Smooth muscle cell (in vitro differentiated cells): ENCODE data around the gene CYGB. TPM values are rescaled to one million over a fixed set of nuclear protein-coding genes. Genes with fewer than 3 reads are reported as not detected.
"Not testable (repeated sequence)": the region's sequence is repeated elsewhere in the genome, so short reads cannot be mapped to it uniquely, and the experiment has no call there.

Experiments used
- DNase-seq: peaks from one replicate; lab custom pipeline; 2025; ENCODE audit not compliant: unreplicated experiment; lab: John Stamatoyannopoulos, UW
- H2AFZ ChIP-seq: fragments of 200-600 bp; sonication (generic); 2 replicates; pipeline ENCODE4 v1.6.0; 2016; ENCODE audit warnings: antibody characterized with exemption, low read depth, mild to moderate bottlenecking
- H3F3A ChIP-seq: fragments of 200-600 bp; sonication (generic); 2 replicates; pipeline ENCODE4 v1.6.0; 2017; ENCODE audit warnings: antibody characterized with exemption, low read depth
- H3K27ac ChIP-seq: fragments of 200-600 bp; sonication (generic); 2 replicates; pipeline ENCODE4 v1.5.1; 2016; ENCODE audit warnings: low read depth, mild to moderate bottlenecking
- H3K27me3 ChIP-seq: fragments of 200-600 bp; sonication (generic); 2 replicates; pipeline ENCODE4 v1.6.1; 2016; ENCODE audit warnings: low read depth, mild to moderate bottlenecking
- H3K36me3 ChIP-seq: fragments of 200-600 bp; sonication (generic); 2 replicates; pipeline ENCODE4 v1.5.1; 2016; ENCODE audit warnings: low read depth
- H3K4me1 ChIP-seq: fragments of 200-600 bp; sonication (generic); 2 replicates; pipeline ENCODE4 v1.5.1; 2016; ENCODE audit warnings: low read depth
- H3K4me2 ChIP-seq: fragments of 200-600 bp; sonication (generic); 2 replicates; pipeline ENCODE4 v1.6.0; 2016; ENCODE audit warnings: mild to moderate bottlenecking
- H3K4me3 ChIP-seq: fragments of 200-600 bp; sonication (generic); 2 replicates; pipeline ENCODE4 v1.5.1; 2016; ENCODE audit warnings: mild to moderate bottlenecking
- H3K79me2 ChIP-seq: fragments of 200-600 bp; sonication (generic); 2 replicates; pipeline ENCODE4 v1.6.0; 2016; ENCODE audit warnings: low read depth, mild to moderate bottlenecking
- H3K9ac ChIP-seq: fragments of 200-600 bp; sonication (generic); 2 replicates; pipeline ENCODE4 v1.6.0; 2016; ENCODE audit warnings: low read depth
- H3K9me3 ChIP-seq: fragments of 200-600 bp; sonication (generic); replicated peaks from 2 replicates; pipeline ENCODE4 v1.5.1; 2016; ENCODE audit warnings: low read depth
- H4K20me1 ChIP-seq: fragments of 200-600 bp; sonication (generic); 2 replicates; pipeline ENCODE4 v1.6.0; 2016; ENCODE audit warnings: low read depth
- WGBS: methylation state at CpG from one replicate; pipeline ENCODE4 v1.1.7; 2016; ENCODE audit warnings: low lambda C conversion rate; 5-methylcytosine and 5-hydroxymethylcytosine counted together
- polyA plus RNA-seq: library from polyadenylated mRNA; unstranded; fragments of >200 nt; fragmentation: Nextera tagmentation; extraction: Ambion mirVana; gene quantifications from 2 replicates; pipeline ENCODE4 v1.2.1, GENCODE V29; 2016
- total RNA-seq: library from RNA; depleted of rRNA; stranded (reverse); fragments of >200 nt; gene quantifications from 2 replicates; pipeline ENCODE4 v1.2.3, GENCODE V29; 2014
- TF ChIP-seq, protein P1 (sequence below): fragments of 200-600 bp; sonication (generic); IDR thresholded peaks from 2 replicates; pipeline ENCODE4 v1.5.1; 2017; ENCODE audit warnings: borderline replicate concordance, mild to moderate bottlenecking, antibody characterized with exemption; ENCODE audit not compliant: insufficient read depth, poor library complexity, severe bottlenecking

Gene CYGB
- total and polyA plus RNA-seq, 2 experiments from 2014 or later, result 13.9 to 22.2 TPM

DNA sequence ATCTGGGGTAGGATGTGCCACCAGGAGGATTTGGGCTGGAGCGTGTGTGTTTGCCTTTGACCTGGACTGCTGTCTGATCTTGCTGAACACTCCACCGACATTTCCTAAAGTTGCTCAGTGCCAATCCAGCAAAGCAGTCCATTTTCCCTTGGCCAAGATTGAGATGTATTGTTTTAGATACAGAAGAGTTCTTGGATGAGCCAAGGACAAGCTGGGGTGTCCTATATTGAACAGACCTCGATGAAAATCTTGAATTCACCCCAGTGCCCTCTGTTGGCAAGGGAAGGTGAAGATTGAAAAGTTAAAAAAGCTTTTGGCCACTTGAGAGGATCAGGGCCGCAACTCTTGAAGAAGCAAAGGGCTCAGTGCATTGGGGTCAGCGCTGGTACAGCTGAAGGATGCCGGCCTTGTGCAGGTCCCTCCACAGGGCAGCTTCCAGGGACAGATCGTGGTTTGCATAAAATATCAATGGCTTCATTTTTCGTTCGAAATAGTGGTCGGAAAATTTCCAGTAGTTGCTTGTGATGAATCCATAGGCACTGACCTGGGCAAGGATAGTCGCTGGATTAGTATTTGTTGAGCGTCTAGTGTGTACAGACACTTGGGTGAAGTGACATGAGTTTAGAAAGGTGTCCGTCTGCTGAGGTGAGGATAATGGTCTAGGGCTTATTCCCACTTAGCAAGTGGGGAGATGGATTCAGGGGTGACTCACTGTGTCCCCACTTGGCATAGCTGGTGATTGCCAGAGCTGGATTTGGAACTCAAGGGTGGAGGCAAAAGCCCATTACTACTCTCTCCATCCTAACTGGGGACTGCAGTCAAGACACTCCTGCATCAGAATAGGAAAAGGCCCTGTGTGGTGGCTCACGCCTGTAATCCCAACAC, 28.5 kb upstream of the CYGB start:
- peaks cover 6% of the 10 kb centered on the region for H3K4me1 ChIP-seq
- H3K4me3 ChIP-seq, result no peak overlapping the region
- H3K79me2 ChIP-seq, result peaks cover 3% of the 10 kb centered on the region
- WGBS, result 96% methylated on average over 14 of the region's 14 CpGs
- no peaks in the 10 kb centered on the region for H3K36me3 ChIP-seq
- H3K27me3 ChIP-seq, result no peaks in the 10 kb centered on the region
- H2AFZ ChIP-seq, result no peak overlapping the region
- peak overlapping the region; percentile 35 for H3K4me2 ChIP-seq
- peaks cover 6% of the 10 kb centered on the region for H3F3A ChIP-seq
- TF ChIP-seq, protein P1, sequence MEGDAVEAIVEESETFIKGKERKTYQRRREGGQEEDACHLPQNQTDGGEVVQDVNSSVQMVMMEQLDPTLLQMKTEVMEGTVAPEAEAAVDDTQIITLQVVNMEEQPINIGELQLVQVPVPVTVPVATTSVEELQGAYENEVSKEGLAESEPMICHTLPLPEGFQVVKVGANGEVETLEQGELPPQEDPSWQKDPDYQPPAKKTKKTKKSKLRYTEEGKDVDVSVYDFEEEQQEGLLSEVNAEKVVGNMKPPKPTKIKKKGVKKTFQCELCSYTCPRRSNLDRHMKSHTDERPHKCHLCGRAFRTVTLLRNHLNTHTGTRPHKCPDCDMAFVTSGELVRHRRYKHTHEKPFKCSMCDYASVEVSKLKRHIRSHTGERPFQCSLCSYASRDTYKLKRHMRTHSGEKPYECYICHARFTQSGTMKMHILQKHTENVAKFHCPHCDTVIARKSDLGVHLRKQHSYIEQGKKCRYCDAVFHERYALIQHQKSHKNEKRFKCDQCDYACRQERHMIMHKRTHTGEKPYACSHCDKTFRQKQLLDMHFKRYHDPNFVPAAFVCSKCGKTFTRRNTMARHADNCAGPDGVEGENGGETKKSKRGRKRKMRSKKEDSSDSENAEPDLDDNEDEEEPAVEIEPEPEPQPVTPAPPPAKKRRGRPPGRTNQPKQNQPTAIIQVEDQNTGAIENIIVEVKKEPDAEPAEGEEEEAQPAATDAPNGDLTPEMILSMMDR, result no peak
- H4K20me1 ChIP-seq, result peaks cover 83% of the 10 kb centered on the region
- H3K27ac ChIP-seq, result peak overlapping the region; percentile 79
- no peaks in the 10 kb centered on the region for H3K9me3 ChIP-seq
- no peak for DNase-seq
- H3K9ac ChIP-seq, result peak overlapping the region; percentile 35

DNA sequence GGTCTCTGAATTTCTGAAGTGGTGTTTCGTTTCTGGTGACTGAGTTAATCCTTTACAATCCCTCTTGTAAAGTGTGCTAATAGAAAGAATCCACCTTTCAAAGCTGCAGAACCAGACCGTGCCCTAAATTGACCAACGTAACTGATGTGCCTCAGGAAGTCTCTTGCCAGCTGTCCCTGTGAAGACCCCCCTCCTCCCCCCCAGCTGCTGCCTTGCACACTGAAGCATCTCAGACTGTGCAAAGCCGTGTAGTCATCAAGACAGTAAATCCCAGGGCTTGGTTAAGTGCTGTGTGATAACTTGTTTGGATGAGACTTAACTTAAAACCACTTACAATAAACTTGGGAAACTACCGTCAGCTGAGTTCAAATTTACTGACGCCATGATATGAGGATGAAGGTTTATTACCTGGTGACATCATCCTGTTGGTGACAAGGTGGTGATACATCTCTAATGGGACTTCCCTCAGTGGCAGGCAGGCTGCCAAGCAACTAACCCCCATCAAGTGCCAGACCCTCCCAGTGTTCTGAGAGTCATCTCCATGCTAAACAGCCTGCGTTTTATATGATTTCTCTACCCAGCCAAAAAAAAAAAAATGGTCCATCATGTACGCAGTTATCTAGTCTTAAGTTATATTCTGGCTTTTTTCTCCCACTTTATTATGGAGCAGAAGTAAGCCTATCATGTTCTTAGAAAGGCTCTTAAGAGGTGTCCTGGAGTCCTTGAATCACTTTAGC, 27.6 kb upstream of the CYGB start:
- WGBS, result 12% methylated on average over 8 of the region's 8 CpGs
- H3K9ac ChIP-seq, result peak overlapping the region; percentile 35
- H3K27me3 ChIP-seq, H3K36me3 ChIP-seq, H3K9me3 ChIP-seq, H3K4me1 ChIP-seq, H2AFZ ChIP-seq, H3K4me3 ChIP-seq: not testable (repeated sequence)
- DNase-seq, result peak; percentile 22
- peaks cover 14% of the 10 kb centered on the region for H3F3A ChIP-seq
- H3K27ac ChIP-seq, result peak overlapping the region; percentile 79
- peaks cover 89% of the 10 kb centered on the region for H4K20me1 ChIP-seq
- peak overlapping the region; percentile 57 for H3K4me2 ChIP-seq
- peaks cover 11% of the 10 kb centered on the region for H3K79me2 ChIP-seq

DNA sequence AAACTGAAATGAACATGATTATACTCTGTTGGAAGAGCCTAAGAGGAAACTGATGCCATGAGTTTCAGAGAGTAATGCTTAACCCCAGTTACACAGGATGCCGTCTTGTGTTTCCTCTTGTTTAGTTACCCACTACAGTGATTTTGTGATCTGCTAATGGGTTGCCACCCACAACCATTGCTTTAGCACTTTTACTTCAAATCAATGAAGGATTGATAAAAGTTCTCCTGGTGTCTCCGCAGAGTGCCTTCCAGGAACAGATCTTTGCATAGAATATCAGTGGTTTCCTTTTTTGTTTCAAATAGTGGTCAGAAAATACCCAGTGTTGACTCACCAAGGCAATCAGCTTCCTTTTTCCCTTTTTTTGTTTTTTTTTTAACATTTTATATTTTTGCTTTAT, 25.9 kb upstream of the CYGB start:
- H3K27me3 ChIP-seq, H2AFZ ChIP-seq, H3K4me3 ChIP-seq, DNase-seq, H3K36me3 ChIP-seq, H3K4me1 ChIP-seq, H3K4me2 ChIP-seq, H3K9ac ChIP-seq, H3K9me3 ChIP-seq: not testable (repeated sequence)
- 73% methylated on average over 2 of the region's 2 CpGs for WGBS
- peaks cover 29% of the 10 kb centered on the region for H3K79me2 ChIP-seq
- peak overlapping the region; percentile 36 for H3K27ac ChIP-seq
- H4K20me1 ChIP-seq, result peaks cover 96% of the 10 kb centered on the region
- peaks cover 17% of the 10 kb centered on the region for H3F3A ChIP-seq

- Histone ChIP-seq H4K20me1 (peaks cover 93% of the 10 kb centered on the region), H3K9me3 (no peaks in the 10 kb centered on the region), H3K4me3 (no peak overlapping the region), H2AFZ (no peak overlapping the region), H3K36me3 (no peaks in the 10 kb centered on the region), H3K4me2 (peak overlapping the region; percentile 23), H3F3A (peaks cover 17% of the 10 kb centered on the region), H3K27me3 (no peaks in the 10 kb centered on the region), H3K9ac (no peak overlapping the region), H3K27ac (peak overlapping the region; percentile 36), H3K79me2 (peaks cover 36% of the 10 kb centered on the region), H3K4me1 (peaks cover 8% of the 10 kb centered on the region)
- TF ChIP-seq, protein P1, result no peak
- no peak for DNase-seq
- 18% methylated on average over 6 of the region's 6 CpGs for WGBS
These were observed 25.2 kb upstream of the CYGB start for GRCh38 chr17:76562734-76563148.
